HEK293T (cell line): ENCODE data around the gene MAD1L1.

Experiments used
- CTCF ChIA-PET: fragments of 350-600 bp; formaldehyde crosslinking; extraction: SDS; loops from one replicate; lab custom pipeline; 2021; ENCODE audit warnings: antibody characterized with exemption, inconsistent platforms; lab: Yijun Ruan, JAX
- POLR2A ChIA-PET: fragments of 350-600 bp; formaldehyde crosslinking; extraction: SDS; loops from one replicate; lab custom pipeline; 2020; ENCODE audit warnings: antibody characterized with exemption, inconsistent platforms; lab: Yijun Ruan, JAX
- DNase-seq: peaks from one replicate; pipeline ENCODE4 v3.0.0; 2012; ENCODE audit warnings: mixed read lengths; ENCODE audit errors: extremely low spot score
- ARNT ChIP-seq: fragments of 450-650 bp; IDR thresholded peaks from 2 replicates; pipeline ENCODE4 v1.6.1; 2017; ENCODE audit warnings: mild to moderate bottlenecking
- BHLHE40 ChIP-seq: fragments of 450-650 bp; IDR thresholded peaks from 2 replicates; pipeline ENCODE4 v1.6.1; 2016; ENCODE audit warnings: mild to moderate bottlenecking, moderate library complexity, borderline replicate concordance
- CTBP1 ChIP-seq: fragments of 450-650 bp; IDR thresholded peaks from 2 replicates; pipeline ENCODE4 v1.6.1; 2016; ENCODE audit warnings: borderline replicate concordance
- ELF4 ChIP-seq: fragments of 450-650 bp; IDR thresholded peaks from 2 replicates; pipeline ENCODE4 v1.6.1; 2017; ENCODE audit warnings: antibody characterized with exemption
- FOXA1 ChIP-seq: fragments of 450-650 bp; IDR thresholded peaks from 2 replicates; pipeline ENCODE4 v1.6.1; 2016; ENCODE audit warnings: mild to moderate bottlenecking
- FOXK2 ChIP-seq: fragments of 450-650 bp; IDR thresholded peaks from 2 replicates; pipeline ENCODE4 v1.6.1; 2016; ENCODE audit warnings: mild to moderate bottlenecking
- FOXM1 ChIP-seq: fragments of 450-650 bp; IDR thresholded peaks from 2 replicates; pipeline ENCODE4 v1.6.1; 2017; ENCODE audit warnings: mild to moderate bottlenecking, borderline replicate concordance
- HDGF ChIP-seq: fragments of 450-650 bp; IDR thresholded peaks from 2 replicates; pipeline ENCODE4 v1.6.1; 2017; ENCODE audit warnings: antibody characterized with exemption, borderline replicate concordance
- L3MBTL2 ChIP-seq: fragments of 450-650 bp; conservative IDR thresholded peaks from 2 replicates; pipeline ENCODE4 v1.6.1; 2016; ENCODE audit warnings: mild to moderate bottlenecking
- LEF1 ChIP-seq: fragments of 450-650 bp; IDR thresholded peaks from 2 replicates; pipeline ENCODE4 v1.6.1; 2017; ENCODE audit warnings: mild to moderate bottlenecking, borderline replicate concordance
- NFRKB ChIP-seq: fragments of 450-650 bp; IDR thresholded peaks from 2 replicates; pipeline ENCODE4 v1.6.1; 2016; ENCODE audit warnings: mild to moderate bottlenecking, moderate library complexity
- PKNOX1 ChIP-seq: fragments of 450-650 bp; IDR thresholded peaks from 2 replicates; pipeline ENCODE4 v1.6.1; 2016
- SP1 ChIP-seq: fragments of 450-650 bp; IDR thresholded peaks from 2 replicates; pipeline ENCODE4 v1.6.1; 2017
- SUZ12 ChIP-seq: fragments of 450-650 bp; IDR thresholded peaks from 2 replicates; pipeline ENCODE4 v1.6.1; 2016; ENCODE audit warnings: mild to moderate bottlenecking
- TARDBP ChIP-seq: fragments of 450-650 bp; IDR thresholded peaks from 2 replicates; pipeline ENCODE4 v1.6.1; 2016
- ZNF384 ChIP-seq: fragments of 450-650 bp; IDR thresholded peaks from 2 replicates; pipeline ENCODE4 v1.6.1; 2016

The MAD1L1 gene

DNA sequence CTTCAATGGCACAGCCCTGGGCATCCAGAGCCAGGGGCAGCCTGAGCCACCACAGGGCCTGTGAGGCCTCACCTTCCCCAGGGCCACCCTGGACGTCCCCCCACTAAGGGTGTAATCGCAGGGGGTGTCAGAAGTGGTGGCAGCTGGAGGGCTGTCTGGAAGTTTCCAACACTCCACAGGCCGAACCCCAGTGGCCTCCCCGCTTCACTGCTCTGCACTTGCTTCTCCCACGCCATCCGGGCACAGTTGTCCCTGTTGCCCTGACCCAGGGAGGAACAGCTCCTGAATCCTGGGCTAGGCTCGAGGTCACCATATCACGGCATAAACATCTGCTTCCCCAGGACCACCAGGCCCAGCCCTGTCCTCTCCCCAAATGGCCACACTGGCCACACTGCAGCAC is 276.6 kb downstream of the MAD1L1 start:
- CTCF ChIA-PET: no interaction called here
- no peak for TF ChIP-seq ZNF384
- TF ChIP-seq TARDBP: no peak
- TF ChIP-seq NFRKB: no peak
- TF ChIP-seq SUZ12: no peak
- TF ChIP-seq FOXK2: no peak
- TF ChIP-seq BHLHE40: no peak
- TF ChIP-seq FOXA1: no peak
- TF ChIP-seq CTBP1: no peak
- TF ChIP-seq FOXM1: no peak
- no peak for TF ChIP-seq L3MBTL2
- no peak for TF ChIP-seq ELF4
- no peak for TF ChIP-seq LEF1
- POLR2A ChIA-PET: no interaction called here
- no peak for DNase-seq

- TF ChIP-seq L3MBTL2 (no peak), CTBP1 (no peak), TARDBP (no peak), BHLHE40 (no peak), ARNT (no peak), NFRKB (no peak), FOXK2 (no peak), ELF4 (no peak), FOXM1 (no peak), LEF1 (no peak), ZNF384 (no peak), FOXA1 (no peak), SP1 (no peak), PKNOX1 (no peak), SUZ12 (no peak), HDGF (no peak)
- ChIA-PET CTCF (no interaction called here), POLR2A (no interaction called here)
Observed at GRCh38 chr7:1954366-1955004, 278.3 kb downstream of the MAD1L1 start.

GRCh38 chr7:1953199-1954190 is 279.2 kb downstream of the MAD1L1 start:
- ChIA-PET POLR2A (no interaction called here), CTCF (no interaction called here)
- TF ChIP-seq FOXK2 (no peak), HDGF (no peak), LEF1 (no peak), ARNT (no peak), NFRKB (no peak), BHLHE40 (no peak), FOXA1 (no peak), SUZ12 (no peak), ZNF384 (no peak), CTBP1 (no peak), TARDBP (no peak), PKNOX1 (no peak), SP1 (no peak), L3MBTL2 (no peak)
- DNase-seq: no peak

More at GRCh38 chr7:1954366-1955004, 278.3 kb downstream of the MAD1L1 start:
- no peak for DNase-seq

DNA sequence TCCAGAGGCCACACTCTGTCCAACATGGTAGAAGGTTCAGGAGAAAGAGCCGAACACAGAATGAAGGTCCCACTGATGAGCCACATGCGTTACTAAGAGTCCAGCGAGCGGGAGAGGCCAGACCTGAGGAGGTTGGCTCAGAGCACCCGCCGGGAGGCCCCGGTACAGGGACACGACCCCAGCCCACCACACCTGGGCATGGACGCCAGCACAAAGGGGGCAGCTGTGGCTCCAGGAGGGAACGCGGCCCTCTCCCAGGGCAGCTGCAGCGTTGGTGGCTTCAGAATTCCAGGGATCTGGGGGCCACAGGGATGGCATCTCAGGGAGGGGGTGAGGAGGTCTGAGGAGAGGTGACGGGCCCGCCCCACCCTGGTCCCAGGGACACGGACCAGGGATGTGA is 280.0 kb downstream of the MAD1L1 start:
- POLR2A ChIA-PET: no interaction called here
- TF ChIP-seq LEF1 (no peak), ARNT (no peak), FOXA1 (no peak), BHLHE40 (no peak), FOXK2 (no peak), CTBP1 (no peak), ZNF384 (no peak), L3MBTL2 (no peak), ELF4 (no peak), PKNOX1 (no peak), FOXM1 (no peak), NFRKB (no peak), TARDBP (no peak), SUZ12 (no peak), HDGF (no peak), SP1 (no peak)
- DNase-seq: no peak
- CTCF ChIA-PET: no interaction called here

DNA sequence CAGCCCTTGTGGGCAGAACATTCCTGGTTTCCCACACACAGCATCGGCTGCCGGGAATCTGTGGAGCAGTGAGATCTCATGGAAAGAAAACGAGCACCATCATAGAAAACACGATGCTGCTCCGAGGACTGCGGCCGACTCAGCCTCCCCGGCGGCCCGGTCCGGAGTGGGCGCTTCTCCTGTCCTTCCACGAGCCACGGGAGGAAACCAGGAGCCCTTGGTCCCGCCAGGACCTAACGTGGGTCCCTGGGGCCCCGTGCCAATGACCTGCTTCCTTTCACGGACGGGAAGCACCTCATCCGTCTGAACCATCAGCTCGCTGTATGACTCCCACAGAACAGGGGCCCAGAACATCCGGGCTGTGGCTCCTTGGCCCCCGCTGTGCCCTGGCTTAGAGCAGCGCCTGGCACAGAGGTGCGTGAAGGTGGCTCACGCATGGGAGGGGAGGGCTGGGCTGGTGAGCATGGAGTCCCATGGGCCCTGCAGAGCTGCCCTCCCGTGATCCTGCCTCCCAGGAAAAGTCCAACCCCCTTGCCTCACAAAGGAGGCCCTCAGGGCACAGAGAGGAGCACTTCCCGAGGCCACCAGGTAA is 280.5 kb downstream of the MAD1L1 start:
- ChIA-PET CTCF (no interaction called here), POLR2A (no interaction called here)
- no peak for DNase-seq
- TF ChIP-seq FOXA1 (no peak), L3MBTL2 (no peak), ARNT (no peak), HDGF (no peak), ZNF384 (no peak), ELF4 (no peak), SUZ12 (no peak), FOXK2 (no peak), NFRKB (no peak), SP1 (no peak), CTBP1 (no peak), FOXM1 (no peak), LEF1 (no peak), BHLHE40 (no peak), PKNOX1 (no peak)
